ENCODE results near the gene TFDP1.

- TF ChIP-seq CTCF (IDR thresholded peaks at IDR 0.05; ENCODE audit: low read depth, low read length) = no peak
- no peak for TF ChIP-seq POLR2A (IDR thresholded peaks at IDR 0.05; ENCODE audit: extremely low read depth, insufficient read length)
- no peak for TF ChIP-seq MYC (IDR thresholded peaks at IDR 0.05; ENCODE audit: low read depth, low read length)
Observed at GRCh38 chr13:113608967-113609533, 24.5 kb downstream of the TFDP1 start.

Measured in NB4 (cell line).